ENCODE measurements around the gene LRRC23. TPM values are rescaled to one million over a fixed set of nuclear protein-coding genes. Genes with fewer than 3 reads are reported as not detected.

The LRRC23 gene
- total and polyA plus RNA-seq, 2 experiments from 2014 or later, result 2.4 to 9.1 TPM

GRCh38 chr12:6946920-6947374 lies 42.3 kb downstream of the LRRC23 start (continued):
- TF ChIP-seq ZNF462 (CRISPR knock-in tag; IDR thresholded peaks at IDR 0.05), result no peak
- no peak for TF ChIP-seq REST (IDR thresholded peaks at IDR 0.05; ENCODE audit: unreplicated experiment)
- no peak for TF ChIP-seq STAT1 (IDR thresholded peaks at IDR 0.05; ENCODE audit: unreplicated experiment)
- no peak for TF ChIP-seq ETS1 (IDR thresholded peaks at IDR 0.05)
- no peak for TF ChIP-seq EZH2 (IDR thresholded peaks at IDR 0.05; ENCODE audit: low read depth, unreplicated experiment)

Measured in GM23338 (cell line).